H1 (cell line): ENCODE measurements around the gene KCNJ18.
"Not testable (repeated sequence)": the region's sequence is repeated elsewhere in the genome, so short reads cannot be mapped to it uniquely, and the experiment has no call there.

Source experiments
- CHD1 ChIP-seq: IDR thresholded peaks from 2 replicates; pipeline ENCODE4 v1.6.1; 2012; ENCODE audit warnings: low read depth, low read length, improper control_type of control experiment
- CHD2 ChIP-seq: IDR thresholded peaks from 2 replicates; pipeline ENCODE4 v1.6.1; 2012; ENCODE audit warnings: low read length, improper control_type of control experiment
- EP300 ChIP-seq, 2 experiments: IDR thresholded peaks; 1 replicate in 1 of 2; 2 replicates in 1 of 2; pipeline ENCODE4 v1.6.1; 2011 to 2012; ENCODE audit warnings: low read depth in 2 of 2, low read length in 2 of 2, mild to moderate bottlenecking in 2 of 2, borderline replicate concordance in 1 of 2, inconsistent platforms in 1 of 2, moderate library complexity in 1 of 2
- EZH2 ChIP-seq: fragments of 200-600 bp; sonication (generic); IDR thresholded peaks from 2 replicates; pipeline ENCODE4 v1.7.1; 2012; ENCODE audit warnings: low read depth, mild to moderate bottlenecking, moderate library complexity, low read length, inconsistent platforms; ENCODE audit not compliant: severe bottlenecking
- JUN ChIP-seq: IDR thresholded peaks from 2 replicates; pipeline ENCODE4 v1.6.1; 2011; ENCODE audit warnings: low read depth, mild to moderate bottlenecking, improper control_type of control experiment, low read length
- POLR2A ChIP-seq, 2 experiments: IDR thresholded peaks; 1 replicate in 1 of 2; 2 replicates in 1 of 2; pipeline ENCODE4 v1.6.1; 2011; ENCODE audit warnings: low read depth in 2 of 2, low read length in 2 of 2, mild to moderate bottlenecking in 2 of 2; ENCODE audit errors: control extremely low read depth in 1 of 2
- POLR2AphosphoS5 ChIP-seq: IDR thresholded peaks from 2 replicates; pipeline ENCODE4 v1.6.1; 2011; ENCODE audit warnings: low read depth, low read length
- RBBP5 ChIP-seq: IDR thresholded peaks from 2 replicates; pipeline ENCODE4 v1.7.1; 2012; ENCODE audit warnings: low read depth, mild to moderate bottlenecking, inconsistent platforms, low read length, moderate library complexity, borderline replicate concordance
- RFX5 ChIP-seq: IDR thresholded peaks from 2 replicates; pipeline ENCODE4 v1.6.1; 2011; ENCODE audit warnings: low read depth, low read length, improper control_type of control experiment, borderline replicate concordance
- TAF1 ChIP-seq: IDR thresholded peaks from 2 replicates; pipeline ENCODE4 v1.6.1; 2011; ENCODE audit warnings: mild to moderate bottlenecking, low read depth, low read length
- ZNF274 ChIP-seq: IDR thresholded peaks from 2 replicates; pipeline ENCODE4 v1.7.0; 2012; ENCODE audit warnings: low read length, borderline replicate concordance; ENCODE audit errors: extremely low read depth
- TF ChIP-seq, protein P1 (sequence below), 3 experiments: IDR thresholded peaks; 1 replicate in 2 of 3; 2 replicates in 1 of 3; pipeline versions ENCODE4 v1.5.1 to v1.6.1; 2011; ENCODE audit warnings: low read length in 3 of 3, mild to moderate bottlenecking in 3 of 3, inconsistent platforms in 2 of 3, low read depth in 1 of 3, moderate library complexity in 1 of 3; ENCODE audit not compliant: insufficient read depth in 1 of 3; ENCODE audit errors: control extremely low read depth in 1 of 3
- TF ChIP-seq, protein P2 (sequence below): IDR thresholded peaks from 2 replicates; pipeline ENCODE4 v1.6.1; 2012; ENCODE audit warnings: inconsistent platforms

GRCh38 chr17:21696227-21696626, 3.9 kb downstream of the KCNJ18 start:
- TF ChIP-seq, protein P1, sequence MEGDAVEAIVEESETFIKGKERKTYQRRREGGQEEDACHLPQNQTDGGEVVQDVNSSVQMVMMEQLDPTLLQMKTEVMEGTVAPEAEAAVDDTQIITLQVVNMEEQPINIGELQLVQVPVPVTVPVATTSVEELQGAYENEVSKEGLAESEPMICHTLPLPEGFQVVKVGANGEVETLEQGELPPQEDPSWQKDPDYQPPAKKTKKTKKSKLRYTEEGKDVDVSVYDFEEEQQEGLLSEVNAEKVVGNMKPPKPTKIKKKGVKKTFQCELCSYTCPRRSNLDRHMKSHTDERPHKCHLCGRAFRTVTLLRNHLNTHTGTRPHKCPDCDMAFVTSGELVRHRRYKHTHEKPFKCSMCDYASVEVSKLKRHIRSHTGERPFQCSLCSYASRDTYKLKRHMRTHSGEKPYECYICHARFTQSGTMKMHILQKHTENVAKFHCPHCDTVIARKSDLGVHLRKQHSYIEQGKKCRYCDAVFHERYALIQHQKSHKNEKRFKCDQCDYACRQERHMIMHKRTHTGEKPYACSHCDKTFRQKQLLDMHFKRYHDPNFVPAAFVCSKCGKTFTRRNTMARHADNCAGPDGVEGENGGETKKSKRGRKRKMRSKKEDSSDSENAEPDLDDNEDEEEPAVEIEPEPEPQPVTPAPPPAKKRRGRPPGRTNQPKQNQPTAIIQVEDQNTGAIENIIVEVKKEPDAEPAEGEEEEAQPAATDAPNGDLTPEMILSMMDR (IDR thresholded peaks at IDR 0.05; ENCODE audit: control extremely low read depth in 1 of 3, insufficient read depth in 1 of 3, low read depth in 1 of 3, low read length in 3 of 3), result not testable (repeated sequence)
- not testable (repeated sequence) for TF ChIP-seq JUN; POLR2A (IDR thresholded peaks at IDR 0.05; ENCODE audit: control extremely low read depth in 1 of 2, low read depth in 2 of 2, low read length in 2 of 2); ZNF274; CHD1; RBBP5; EP300 (IDR thresholded peaks at IDR 0.05; ENCODE audit: borderline replicate concordance in 1 of 2, low read depth in 2 of 2, low read length in 2 of 2); POLR2AphosphoS5; CHD2; TAF1; EZH2; RFX5
- TF ChIP-seq, protein P2, sequence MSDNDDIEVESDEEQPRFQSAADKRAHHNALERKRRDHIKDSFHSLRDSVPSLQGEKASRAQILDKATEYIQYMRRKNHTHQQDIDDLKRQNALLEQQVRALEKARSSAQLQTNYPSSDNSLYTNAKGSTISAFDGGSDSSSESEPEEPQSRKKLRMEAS, result not testable (repeated sequence)
